ENCODE data around the gene JAK3.
A peak's percentile ranks its signal among the peaks of the same experiment; 100 is the strongest.

The JAK3 gene

GRCh38 chr19:17854061-17854460 lies 6.3 kb upstream of the JAK3 start:
- no peak for TF ChIP-seq CTCF (IDR thresholded peaks at IDR 0.05; ENCODE audit: low read depth, low read length)
- no peak for TF ChIP-seq EZH2phosphoT487 (IDR thresholded peaks at IDR 0.05; ENCODE audit: low read depth)
- H3K4me1 ChIP-seq (ENCODE audit: low read length): peaks cover 39% of the 10 kb centered on the region
- H3K27me3 ChIP-seq (ENCODE audit: low read depth, low read length): no peaks in the 10 kb centered on the region
- no peaks in the 10 kb centered on the region for H4K20me1 ChIP-seq (ENCODE audit: insufficient read depth, low read length)
- H3K4me3 ChIP-seq (ENCODE audit: low read length): no peak overlapping the region
- H3K4me2 ChIP-seq (ENCODE audit: low read length): no peak overlapping the region
- no peak overlapping the region for H2AFZ ChIP-seq (ENCODE audit: low read depth, low read length)
- no peak overlapping the region for H3K27ac ChIP-seq (ENCODE audit: low read length)
- no peak overlapping the region for H3K9ac ChIP-seq (ENCODE audit: low read length)
- no peaks in the 10 kb centered on the region for H3K9me3 ChIP-seq (ENCODE audit: insufficient read depth, low read length)
- H3K79me2 ChIP-seq (ENCODE audit: low read length): peaks cover 1% of the 10 kb centered on the region; the same call in 1 of the 2 replicates
- H3K36me3 ChIP-seq (replicated peaks; ENCODE audit: low read depth, low read length): no peaks in the 10 kb centered on the region

GRCh38 chr19:17848595-17849292 lies 962 bp upstream of the JAK3 start:
- peak overlapping the region; percentile 91; the same call in 1 of the 2 replicates for H3K9ac ChIP-seq (ENCODE audit: low read length)
- peak overlapping the region; percentile 85 for H3K27ac ChIP-seq (ENCODE audit: low read length)
- no peak for TF ChIP-seq EZH2phosphoT487 (IDR thresholded peaks at IDR 0.05; ENCODE audit: low read depth)
- no peak for TF ChIP-seq CTCF (IDR thresholded peaks at IDR 0.05; ENCODE audit: low read depth, low read length)
- peak overlapping the region; percentile 80; the same call in 1 of the 2 replicates for H3K4me3 ChIP-seq (ENCODE audit: low read length)
- H3K27me3 ChIP-seq (ENCODE audit: low read depth, low read length): no peaks in the 10 kb centered on the region
- peak overlapping the region; percentile 97 for H3K4me2 ChIP-seq (ENCODE audit: low read length)
- H3K36me3 ChIP-seq (replicated peaks; ENCODE audit: low read depth, low read length): peaks cover 11% of the 10 kb centered on the region
- H3K79me2 ChIP-seq (ENCODE audit: low read length): peaks cover 34% of the 10 kb centered on the region
- peaks cover 37% of the 10 kb centered on the region for H3K4me1 ChIP-seq (ENCODE audit: low read length)
- no peaks in the 10 kb centered on the region for H3K9me3 ChIP-seq (ENCODE audit: insufficient read depth, low read length)
- no peaks in the 10 kb centered on the region for H4K20me1 ChIP-seq (ENCODE audit: insufficient read depth, low read length)
- no peak overlapping the region for H2AFZ ChIP-seq (ENCODE audit: low read depth, low read length)

GRCh38 chr19:17846146-17846545 lies 1.6 kb downstream of the JAK3 start:
- no peak overlapping the region for H2AFZ ChIP-seq (ENCODE audit: low read depth, low read length)
- H3K36me3 ChIP-seq (replicated peaks; ENCODE audit: low read depth, low read length): peaks cover 35% of the 10 kb centered on the region
- peaks cover 31% of the 10 kb centered on the region for H3K4me1 ChIP-seq (ENCODE audit: low read length)
- H3K4me3 ChIP-seq (ENCODE audit: low read length): no peak overlapping the region
- H3K9me3 ChIP-seq (ENCODE audit: insufficient read depth, low read length): no peaks in the 10 kb centered on the region
- no peak overlapping the region for H3K9ac ChIP-seq (ENCODE audit: low read length)
- no peaks in the 10 kb centered on the region for H3K27me3 ChIP-seq (ENCODE audit: low read depth, low read length)
- H3K79me2 ChIP-seq (ENCODE audit: low read length): peaks cover 37% of the 10 kb centered on the region
- H4K20me1 ChIP-seq (ENCODE audit: insufficient read depth, low read length): peaks cover 7% of the 10 kb centered on the region; the same call in 1 of the 2 replicates
- TF ChIP-seq EZH2phosphoT487 (IDR thresholded peaks at IDR 0.05; ENCODE audit: low read depth): no peak
- no peak for TF ChIP-seq CTCF (IDR thresholded peaks at IDR 0.05; ENCODE audit: low read depth, low read length)
- H3K4me2 ChIP-seq (ENCODE audit: low read length): no peak overlapping the region
- no peak overlapping the region for H3K27ac ChIP-seq (ENCODE audit: low read length)

- Histone ChIP-seq H3K79me2 (ENCODE audit: low read length) (peaks cover 37% of the 10 kb centered on the region), H3K27me3 (ENCODE audit: low read depth, low read length) (no peaks in the 10 kb centered on the region), H2AFZ (ENCODE audit: low read depth, low read length) (no peak overlapping the region), H3K9ac (ENCODE audit: low read length) (no peak overlapping the region), H3K4me2 (ENCODE audit: low read length) (no peak overlapping the region), H4K20me1 (ENCODE audit: insufficient read depth, low read length) (peaks cover 7% of the 10 kb centered on the region; the same call in 1 of the 2 replicates), H3K36me3 (replicated peaks; ENCODE audit: low read depth, low read length) (peaks cover 50% of the 10 kb centered on the region), H3K4me1 (ENCODE audit: low read length) (peaks cover 14% of the 10 kb centered on the region), H3K4me3 (ENCODE audit: low read length) (no peak overlapping the region), H3K27ac (ENCODE audit: low read length) (no peak overlapping the region), H3K9me3 (ENCODE audit: insufficient read depth, low read length) (no peaks in the 10 kb centered on the region)
- TF ChIP-seq EZH2phosphoT487 (IDR thresholded peaks at IDR 0.05; ENCODE audit: low read depth) (no peak), CTCF (IDR thresholded peaks at IDR 0.05; ENCODE audit: low read depth, low read length) (no peak)
Observed at GRCh38 chr19:17843908-17844490, 3.8 kb downstream of the JAK3 start.

All from OCI-LY3 (cell line).